ENCODE data around the gene DIPK1B.

The DIPK1B gene

GRCh38 chr9:136666372-136667213, 45.8 kb upstream of the DIPK1B start:
- no peak overlapping the region for H3K4me3 ChIP-seq (ENCODE audit: low read depth, low read length)
- DNase-seq (ENCODE audit: low read depth) = no peak
- TF ChIP-seq CTCF (IDR thresholded peaks at IDR 0.05; ENCODE audit: low read depth, low read length, missing control alignments) = no peak

GRCh38 chr9:136667214-136667939, 45.0 kb upstream of the DIPK1B start:
- H3K4me3 ChIP-seq (ENCODE audit: low read depth, low read length) = no peak overlapping the region
- DNase-seq (ENCODE audit: low read depth) = no peak
- no peak for TF ChIP-seq CTCF (IDR thresholded peaks at IDR 0.05; ENCODE audit: low read depth, low read length, missing control alignments)

- DNase-seq (ENCODE audit: low read depth) = no peak
- TF ChIP-seq CTCF (IDR thresholded peaks at IDR 0.05; ENCODE audit: low read depth, low read length, missing control alignments) = no peak
- H3K4me3 ChIP-seq (ENCODE audit: low read depth, low read length) = no peak overlapping the region
Observed at GRCh38 chr9:136667940-136668760, 44.2 kb upstream of the DIPK1B start.

- no peak for TF ChIP-seq CTCF (IDR thresholded peaks at IDR 0.05; ENCODE audit: low read depth, low read length, missing control alignments)
- no peak for DNase-seq (ENCODE audit: low read depth)
- H3K4me3 ChIP-seq (ENCODE audit: low read depth, low read length) = no peak overlapping the region
Observed at GRCh38 chr9:136668983-136669790, 43.2 kb upstream of the DIPK1B start.

GRCh38 chr9:136669791-136670464, 42.4 kb upstream of the DIPK1B start:
- DNase-seq (ENCODE audit: low read depth) = no peak
- H3K4me3 ChIP-seq (ENCODE audit: low read depth, low read length) = no peak overlapping the region
- TF ChIP-seq CTCF (IDR thresholded peaks at IDR 0.05; ENCODE audit: low read depth, low read length, missing control alignments) = no peak
